WERI-Rb-1 (cell line): Measurements from ENCODE around the gene SLPI.

Experiments used
- DNase-seq: peaks from one replicate; pipeline ENCODE4 v3.0.0-alpha.2; 2020
- H3K27ac ChIP-seq: fragments of 250-450 bp; sonication (Bioruptor Pico); 2 replicates; pipeline ENCODE4 v1.5.1; 2020; ENCODE audit warnings: mild to moderate bottlenecking, moderate library complexity
- H3K27me3 ChIP-seq: fragments of 250-450 bp; sonication (Bioruptor Pico); 2 replicates; pipeline ENCODE4 v1.5.1; 2021; ENCODE audit warnings: mild to moderate bottlenecking, low read depth, moderate library complexity; ENCODE audit not compliant: insufficient read depth, severe bottlenecking
- H3K36me3 ChIP-seq: fragments of 250-450 bp; sonication (Bioruptor Pico); 2 replicates; pipeline ENCODE4 v1.5.1; 2020; ENCODE audit warnings: mild to moderate bottlenecking, moderate library complexity
- H3K4me3 ChIP-seq: 2 replicates; pipeline ENCODE4 v1.5.1; 2011; ENCODE audit warnings: low read depth, mild to moderate bottlenecking, control low read depth, low read length
- H3K9me3 ChIP-seq: fragments of 250-450 bp; sonication (Bioruptor Pico); 2 replicates; pipeline ENCODE4 v1.5.1; 2021; ENCODE audit warnings: mild to moderate bottlenecking, moderate library complexity; ENCODE audit not compliant: severe bottlenecking
- CTCF ChIP-seq: IDR thresholded peaks from 2 replicates; pipeline ENCODE4 v1.5.1; 2011; ENCODE audit warnings: low read depth, mild to moderate bottlenecking, control low read depth, inconsistent platforms, low read length

SLPI gene

DNA sequence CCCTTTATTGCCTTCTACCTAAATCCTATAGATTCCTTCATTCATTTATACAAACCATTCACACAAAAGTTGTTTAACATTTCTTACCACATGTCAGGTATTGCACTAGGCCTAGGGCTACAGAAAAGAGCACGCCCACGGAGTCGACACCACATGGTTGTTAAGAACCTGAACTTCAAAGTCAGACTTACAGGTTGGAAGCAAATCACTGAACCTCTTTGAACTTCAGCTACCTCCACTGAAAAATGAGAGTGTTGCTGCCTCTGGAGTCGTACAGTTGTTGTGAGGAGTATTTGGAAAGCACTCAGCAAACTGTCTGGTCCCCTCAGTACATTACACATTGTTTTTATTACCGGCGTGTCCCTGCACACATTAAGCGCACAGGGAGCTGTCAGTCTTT is 3.3 kb upstream of the SLPI start:
- Histone ChIP-seq H3K9me3 (no peaks in the 10 kb centered on the region), H3K36me3 (no peaks in the 10 kb centered on the region), H3K27ac (no peak overlapping the region), H3K4me3 (no peak overlapping the region), H3K27me3 (no peaks in the 10 kb centered on the region)
- no peak for TF ChIP-seq CTCF
- DNase-seq = no peak

GRCh38 chr20:45257161-45257560 is 2.8 kb upstream of the SLPI start:
- no peak for TF ChIP-seq CTCF
- H3K4me3 ChIP-seq = no peak overlapping the region
- no peaks in the 10 kb centered on the region for H3K9me3 ChIP-seq
- no peak for DNase-seq
- no peaks in the 10 kb centered on the region for H3K36me3 ChIP-seq
- no peak overlapping the region for H3K27ac ChIP-seq
- no peaks in the 10 kb centered on the region for H3K27me3 ChIP-seq

DNA sequence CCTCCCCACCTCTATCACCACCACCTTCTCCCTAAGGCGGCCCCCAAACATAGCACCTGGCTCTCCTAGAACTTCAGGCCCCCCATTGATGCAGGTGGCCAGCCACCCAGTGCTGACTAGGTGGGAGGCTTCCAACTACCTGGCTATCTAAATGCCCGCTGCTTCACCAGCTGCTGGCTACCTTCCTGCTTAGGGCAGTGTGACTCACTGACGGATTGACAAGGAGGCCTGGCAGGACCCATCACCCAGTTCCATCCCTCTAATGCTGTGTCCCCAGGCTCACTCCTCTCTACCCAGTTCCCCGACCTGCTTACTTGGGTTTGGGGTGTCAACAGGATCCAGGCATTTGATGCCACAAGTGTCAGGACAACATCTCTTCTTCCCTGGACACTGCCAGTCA is 1.1 kb downstream of the SLPI start:
- Histone ChIP-seq H3K4me3 (no peak overlapping the region), H3K9me3 (no peaks in the 10 kb centered on the region), H3K36me3 (no peaks in the 10 kb centered on the region), H3K27me3 (no peaks in the 10 kb centered on the region), H3K27ac (no peak overlapping the region)
- DNase-seq = no peak
- no peak for TF ChIP-seq CTCF

DNA sequence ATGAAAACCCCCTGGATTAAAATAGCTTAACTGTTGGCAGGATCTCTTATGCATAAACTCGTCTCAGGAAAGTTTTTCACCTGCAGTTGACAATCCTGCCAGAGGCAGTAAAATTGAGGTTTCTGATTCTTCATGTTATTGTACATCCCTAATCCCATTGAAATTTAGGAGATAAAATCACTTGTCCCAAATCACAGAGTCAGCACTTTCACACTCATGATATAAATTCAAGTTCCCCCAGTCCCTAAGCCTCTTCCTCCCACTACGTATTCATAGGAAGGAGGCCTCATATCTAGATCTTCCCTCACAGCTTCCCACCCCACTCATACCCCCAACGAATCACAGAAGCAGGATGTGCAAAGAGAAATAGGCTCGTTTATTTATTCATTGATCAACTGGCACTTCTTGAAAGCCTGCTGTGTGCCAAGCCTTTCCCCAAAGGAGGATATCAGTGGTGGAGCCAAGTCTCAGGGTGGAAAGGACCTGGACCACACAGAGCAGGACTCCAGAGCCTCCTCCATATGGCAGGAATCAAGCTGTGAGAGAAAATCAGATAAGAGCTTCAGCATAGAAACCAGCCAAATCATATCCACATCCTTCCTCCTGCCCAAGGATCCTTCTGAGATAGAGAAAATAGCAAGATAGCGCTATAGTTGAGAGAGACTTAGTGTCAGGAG is 2.3 kb downstream of the SLPI start:
- H3K9me3 ChIP-seq = no peaks in the 10 kb centered on the region
- DNase-seq = no peak
- no peak for TF ChIP-seq CTCF
- no peaks in the 10 kb centered on the region for H3K36me3 ChIP-seq
- H3K4me3 ChIP-seq = no peak overlapping the region
- H3K27me3 ChIP-seq = no peaks in the 10 kb centered on the region
- H3K27ac ChIP-seq = no peak overlapping the region

GRCh38 chr20:45248609-45249008 is 5.8 kb downstream of the SLPI start:
- TF ChIP-seq CTCF = no peak
- Histone ChIP-seq H3K27me3 (no peaks in the 10 kb centered on the region), H3K4me3 (no peak overlapping the region), H3K9me3 (no peaks in the 10 kb centered on the region), H3K27ac (no peak overlapping the region), H3K36me3 (no peaks in the 10 kb centered on the region)
- DNase-seq = no peak

GRCh38 chr20:45247865-45248264 is 6.5 kb downstream of the SLPI start:
- H3K36me3 ChIP-seq = no peaks in the 10 kb centered on the region
- H3K4me3 ChIP-seq = no peak overlapping the region
- H3K9me3 ChIP-seq = no peaks in the 10 kb centered on the region
- no peaks in the 10 kb centered on the region for H3K27me3 ChIP-seq
- DNase-seq = no peak
- TF ChIP-seq CTCF = no peak
- no peak overlapping the region for H3K27ac ChIP-seq
